SK-N-SH treated with all-trans-retinoic acid at 6 μM for 48 hours (cell line): ENCODE results near the gene PCDH12.

Experiments used
- ATAC-seq: fragments of 200-7000 bp; cut with Tn5 transposase; 3 replicates; pipeline ENCODE4 v1.9.1; 2020; ENCODE audit warnings: mild to moderate bottlenecking, moderate library complexity
- ARNTL ChIP-seq: fragments of 450-650 bp; formaldehyde crosslinking; IDR thresholded peaks from 2 replicates; pipeline ENCODE4 v1.5.0; 2020; ENCODE audit warnings: low read depth, mild to moderate bottlenecking, moderate library complexity, borderline replicate concordance
- BACH2 ChIP-seq: fragments of 250-450 bp; sonication (Bioruptor Pico); IDR thresholded peaks from 2 replicates; pipeline ENCODE4 v1.9.0; 2021; ENCODE audit warnings: mild to moderate bottlenecking, borderline replicate concordance
- CREB5 ChIP-seq: fragments of 250-450 bp; sonication (Bioruptor Pico); IDR thresholded peaks from 2 replicates; pipeline ENCODE4 v1.5.1; 2020; ENCODE audit warnings: low read depth, mild to moderate bottlenecking, moderate library complexity
- CSDC2 ChIP-seq: fragments of 250-450 bp; sonication (Bioruptor Pico); IDR thresholded peaks from 2 replicates; pipeline ENCODE4 v1.5.0; 2020; ENCODE audit warnings: mild to moderate bottlenecking, moderate library complexity
- CSRNP3 ChIP-seq: fragments of 250-450 bp; sonication (Bioruptor Pico); IDR thresholded peaks from 2 replicates; pipeline ENCODE4 v1.5.1; 2021; ENCODE audit warnings: mild to moderate bottlenecking, moderate library complexity
- GLIS3 ChIP-seq: fragments of 250-450 bp; sonication (Bioruptor Pico); IDR thresholded peaks from 2 replicates; pipeline ENCODE4 v1.5.0; 2020; ENCODE audit warnings: mild to moderate bottlenecking, moderate library complexity
- ISL1 ChIP-seq: fragments of 250-450 bp; sonication (Bioruptor Pico); IDR thresholded peaks from 2 replicates; pipeline ENCODE4 v2.1.2; 2022; ENCODE audit warnings: mild to moderate bottlenecking, moderate library complexity
- OSR1 ChIP-seq: fragments of 250-450 bp; sonication (Bioruptor Pico); IDR thresholded peaks from 2 replicates; pipeline ENCODE4 v1.8.0; 2022; ENCODE audit warnings: moderate library complexity, mild to moderate bottlenecking, inconsistent platforms
- PATZ1 ChIP-seq: fragments of 250-450 bp; sonication (Bioruptor Pico); IDR thresholded peaks from 2 replicates; pipeline ENCODE4 v1.8.0; 2020; ENCODE audit warnings: mild to moderate bottlenecking, moderate library complexity, borderline replicate concordance
- PPARA ChIP-seq: fragments of 250-450 bp; sonication (Bioruptor Pico); IDR thresholded peaks from 2 replicates; pipeline ENCODE4 v1.5.0; 2020; ENCODE audit warnings: mild to moderate bottlenecking, borderline replicate concordance
- RARB ChIP-seq: fragments of 250-450 bp; sonication (Bioruptor Pico); IDR thresholded peaks from 2 replicates; pipeline ENCODE4 v1.8.0; 2021; ENCODE audit warnings: mild to moderate bottlenecking, moderate library complexity
- SNAI2 ChIP-seq: fragments of 250-450 bp; sonication (Bioruptor Pico); IDR thresholded peaks from 2 replicates; pipeline ENCODE4 v1.5.0; 2020; ENCODE audit warnings: mild to moderate bottlenecking, moderate library complexity
- TCF4 ChIP-seq: fragments of 250-450 bp; sonication (Bioruptor Pico); IDR thresholded peaks from 2 replicates; pipeline ENCODE4 v1.8.0; 2021; ENCODE audit warnings: mild to moderate bottlenecking, moderate library complexity, borderline replicate concordance
- TOX ChIP-seq: fragments of 250-450 bp; sonication (Bioruptor Pico); IDR thresholded peaks from 2 replicates; pipeline ENCODE4 v1.8.0; 2021; ENCODE audit warnings: mild to moderate bottlenecking, moderate library complexity, borderline replicate concordance
- ZC3H10 ChIP-seq: fragments of 250-450 bp; sonication (Bioruptor Pico); IDR thresholded peaks from 2 replicates; pipeline ENCODE4 v1.5.1; 2021; ENCODE audit warnings: mild to moderate bottlenecking, moderate library complexity
- ZFP3 ChIP-seq: fragments of 250-450 bp; sonication (Bioruptor Pico); IDR thresholded peaks from 2 replicates; pipeline ENCODE4 v1.5.0; 2020; ENCODE audit warnings: mild to moderate bottlenecking, moderate library complexity
- ZFP30 ChIP-seq: fragments of 450-650 bp; formaldehyde crosslinking; IDR thresholded peaks from 2 replicates; pipeline ENCODE4 v1.5.0; 2022; ENCODE audit warnings: mild to moderate bottlenecking, moderate library complexity
- ZNF565 ChIP-seq: fragments of 450-650 bp; formaldehyde crosslinking; conservative IDR thresholded peaks from 2 replicates; pipeline ENCODE4 v1.5.0; 2020; ENCODE audit warnings: low read depth, mild to moderate bottlenecking, moderate library complexity
- ZNF70 ChIP-seq: fragments of 450-650 bp; formaldehyde crosslinking; IDR thresholded peaks from 2 replicates; pipeline ENCODE4 v1.5.0; 2020; ENCODE audit warnings: mild to moderate bottlenecking, moderate library complexity
- ZNF8 ChIP-seq: fragments of 450-650 bp; formaldehyde crosslinking; IDR thresholded peaks from 2 replicates; pipeline ENCODE4 v1.5.0; 2020; ENCODE audit warnings: mild to moderate bottlenecking, moderate library complexity
- TF ChIP-seq, protein P1 (sequence below): fragments of 250-450 bp; sonication (Bioruptor Pico); IDR thresholded peaks from 2 replicates; pipeline ENCODE4 v1.5.0; 2020; ENCODE audit warnings: mild to moderate bottlenecking, moderate library complexity

The PCDH12 gene

DNA sequence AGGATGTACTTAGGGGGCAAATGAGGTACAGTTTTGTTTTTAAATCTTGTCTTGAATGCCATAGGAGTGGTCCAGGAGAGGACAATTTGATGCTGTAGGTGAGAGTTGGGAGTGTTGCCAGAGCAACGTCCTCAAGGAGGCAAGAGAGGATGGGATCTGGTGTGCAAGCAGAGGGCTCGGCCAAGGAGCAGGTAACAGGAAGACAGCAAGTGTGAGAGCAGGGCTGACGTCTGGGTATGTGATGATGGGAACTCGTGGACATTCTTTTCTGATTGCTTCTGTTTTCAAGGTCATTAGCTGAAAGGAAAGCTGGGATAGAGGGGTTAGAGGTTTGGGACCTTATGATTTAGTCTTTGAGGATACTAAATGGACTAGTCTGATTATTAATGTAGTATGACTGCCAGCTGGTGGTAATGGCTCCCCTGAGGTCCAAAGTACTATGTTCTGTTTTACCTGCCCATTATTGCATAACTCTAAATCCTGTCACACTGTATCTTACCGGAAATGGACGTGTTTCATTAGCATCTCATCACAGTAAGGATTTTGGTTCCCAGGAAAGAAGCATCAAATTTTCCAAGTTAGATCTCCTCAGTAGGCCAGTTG is 39.5 kb upstream of the PCDH12 start:
- TF ChIP-seq ZFP3 (CRISPR knock-in tag) (no peak), OSR1 (CRISPR knock-in tag) (no peak), PPARA (CRISPR knock-in tag) (no peak), CSRNP3 (CRISPR knock-in tag) (no peak), CREB5 (no peak), ZFP30 (CRISPR knock-in tag) (no peak)
- ATAC-seq, result no peak

DNA sequence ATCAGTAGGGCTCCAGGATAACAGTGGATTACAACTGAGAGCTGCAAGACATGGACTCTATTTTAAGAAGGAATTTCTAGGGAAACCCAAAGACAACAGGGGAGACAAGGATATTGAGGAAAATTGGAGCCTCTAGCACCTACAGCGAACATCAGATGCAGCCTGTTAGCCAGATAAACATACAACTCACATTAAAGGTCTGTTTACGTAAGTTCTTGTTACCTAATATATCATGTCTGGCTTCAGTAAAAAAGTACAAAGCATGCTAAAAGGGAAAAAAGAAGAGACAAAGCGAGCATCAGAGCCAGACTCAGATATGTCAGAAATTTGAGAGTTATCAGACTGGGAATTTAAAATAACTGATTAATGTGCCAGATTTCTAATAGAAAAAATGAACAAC is 37.7 kb upstream of the PCDH12 start:
- ATAC-seq, result no peak
- TF ChIP-seq ZNF565 (CRISPR knock-in tag) (no peak), CSRNP3 (CRISPR knock-in tag) (no peak), BACH2 (no peak), ISL1 (CRISPR knock-in tag) (no peak), ZNF8 (CRISPR knock-in tag) (no peak), OSR1 (CRISPR knock-in tag) (no peak), RARB (no peak), PATZ1 (CRISPR knock-in tag) (no peak), GLIS3 (no peak), ZNF70 (CRISPR knock-in tag) (no peak), CREB5 (no peak), ARNTL (CRISPR knock-in tag) (no peak), ZFP30 (CRISPR knock-in tag) (no peak), TOX (no peak), ZC3H10 (no peak), CSDC2 (no peak), SNAI2 (CRISPR knock-in tag) (no peak)
- TF ChIP-seq, protein P1, sequence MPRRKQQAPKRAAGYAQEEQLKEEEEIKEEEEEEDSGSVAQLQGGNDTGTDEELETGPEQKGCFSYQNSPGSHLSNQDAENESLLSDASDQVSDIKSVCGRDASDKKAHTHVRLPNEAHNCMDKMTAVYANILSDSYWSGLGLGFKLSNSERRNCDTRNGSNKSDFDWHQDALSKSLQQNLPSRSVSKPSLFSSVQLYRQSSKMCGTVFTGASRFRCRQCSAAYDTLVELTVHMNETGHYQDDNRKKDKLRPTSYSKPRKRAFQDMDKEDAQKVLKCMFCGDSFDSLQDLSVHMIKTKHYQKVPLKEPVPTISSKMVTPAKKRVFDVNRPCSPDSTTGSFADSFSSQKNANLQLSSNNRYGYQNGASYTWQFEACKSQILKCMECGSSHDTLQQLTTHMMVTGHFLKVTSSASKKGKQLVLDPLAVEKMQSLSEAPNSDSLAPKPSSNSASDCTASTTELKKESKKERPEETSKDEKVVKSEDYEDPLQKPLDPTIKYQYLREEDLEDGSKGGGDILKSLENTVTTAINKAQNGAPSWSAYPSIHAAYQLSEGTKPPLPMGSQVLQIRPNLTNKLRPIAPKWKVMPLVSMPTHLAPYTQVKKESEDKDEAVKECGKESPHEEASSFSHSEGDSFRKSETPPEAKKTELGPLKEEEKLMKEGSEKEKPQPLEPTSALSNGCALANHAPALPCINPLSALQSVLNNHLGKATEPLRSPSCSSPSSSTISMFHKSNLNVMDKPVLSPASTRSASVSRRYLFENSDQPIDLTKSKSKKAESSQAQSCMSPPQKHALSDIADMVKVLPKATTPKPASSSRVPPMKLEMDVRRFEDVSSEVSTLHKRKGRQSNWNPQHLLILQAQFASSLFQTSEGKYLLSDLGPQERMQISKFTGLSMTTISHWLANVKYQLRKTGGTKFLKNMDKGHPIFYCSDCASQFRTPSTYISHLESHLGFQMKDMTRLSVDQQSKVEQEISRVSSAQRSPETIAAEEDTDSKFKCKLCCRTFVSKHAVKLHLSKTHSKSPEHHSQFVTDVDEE, result no peak
- TF ChIP-seq, all 23 proteins: peak for 0

- no peak for ATAC-seq
- TF ChIP-seq BACH2 (no peak), ZC3H10 (no peak), PATZ1 (CRISPR knock-in tag) (no peak), RARB (no peak), TCF4 (CRISPR knock-in tag) (no peak), ZFP30 (CRISPR knock-in tag) (no peak), OSR1 (CRISPR knock-in tag) (no peak), TOX (no peak), ISL1 (CRISPR knock-in tag) (no peak), ZNF8 (CRISPR knock-in tag) (no peak)
Measured at GRCh38 chr5:141994511-141995136, 36.6 kb upstream of the PCDH12 start.
